ENCODE measurements around the gene NAP1L1.

NAP1L1 gene

GRCh38 chr12:76020731-76021672 is 63.5 kb downstream of the NAP1L1 start:
- DNase-seq (ENCODE audit: low read depth, low spot score) = no peak

DNA sequence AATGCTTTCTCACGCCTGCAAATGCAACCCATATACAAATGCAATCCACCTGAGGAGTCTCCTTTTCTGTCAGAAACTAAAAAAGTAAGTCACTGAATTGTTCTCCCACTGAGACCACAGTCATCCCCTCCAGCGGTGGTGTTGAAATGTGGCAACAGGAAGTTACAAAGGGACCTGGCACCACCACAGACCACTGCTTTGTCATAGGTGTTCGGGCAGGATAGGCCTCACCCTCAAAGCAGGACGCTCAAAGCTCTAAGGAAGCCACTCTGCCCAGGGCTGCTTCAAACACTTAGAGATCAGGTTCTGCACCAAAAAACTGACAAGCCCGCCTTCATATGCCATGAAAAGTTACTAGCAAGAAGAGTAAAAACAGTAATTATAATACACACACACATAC is 64.2 kb downstream of the NAP1L1 start:
- peak; percentile 61 for DNase-seq (ENCODE audit: low read depth, low spot score)

DNA sequence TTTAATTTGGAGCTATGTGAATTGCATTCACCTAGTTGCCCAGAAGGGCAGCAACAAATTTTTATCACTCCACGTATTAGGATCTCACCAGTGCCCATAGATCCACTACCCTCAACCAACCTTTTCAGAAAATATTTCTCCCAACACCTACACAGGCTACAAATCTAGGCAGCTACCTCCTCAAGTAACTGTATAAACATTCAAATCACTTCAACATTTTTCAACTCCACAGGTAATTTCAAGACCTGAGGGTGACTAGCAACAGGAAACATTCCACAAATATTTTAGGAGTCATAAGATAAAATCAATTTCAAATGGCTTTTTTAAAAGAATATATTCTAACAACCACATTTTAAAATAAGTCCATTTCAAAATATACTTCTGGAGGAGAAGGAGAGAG is 65.8 kb downstream of the NAP1L1 start:
- DNase-seq (ENCODE audit: low read depth, low spot score) = no peak

GRCh38 chr12:76018111-76018510 is 66.4 kb downstream of the NAP1L1 start:
- DNase-seq (ENCODE audit: low read depth, low spot score) = peak; percentile 76

DNA sequence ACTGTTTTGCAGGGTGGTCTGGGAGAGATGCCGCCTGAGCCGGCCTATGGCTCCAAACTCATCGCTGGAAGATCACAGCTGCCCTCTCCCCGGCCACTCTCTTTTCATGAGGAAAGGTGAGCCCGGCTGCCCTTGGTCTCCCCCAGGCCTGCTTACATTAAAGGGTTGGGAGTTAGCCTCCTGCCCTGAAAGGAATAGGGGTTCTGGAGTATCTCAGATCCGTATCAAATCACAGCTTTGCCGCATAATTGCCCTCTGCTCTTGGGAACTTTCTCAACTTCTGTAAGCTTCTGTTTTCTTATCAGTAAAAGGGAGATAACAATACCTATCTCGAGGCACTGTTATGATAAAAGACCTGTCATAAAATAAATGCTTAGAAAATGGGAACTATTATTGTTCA is 70.5 kb downstream of the NAP1L1 start:
- peak; percentile 67 for DNase-seq (ENCODE audit: low read depth, low spot score)

GRCh38 chr12:76013603-76014002 is 70.9 kb downstream of the NAP1L1 start:
- no peak for DNase-seq (ENCODE audit: low read depth, low spot score)

DNA sequence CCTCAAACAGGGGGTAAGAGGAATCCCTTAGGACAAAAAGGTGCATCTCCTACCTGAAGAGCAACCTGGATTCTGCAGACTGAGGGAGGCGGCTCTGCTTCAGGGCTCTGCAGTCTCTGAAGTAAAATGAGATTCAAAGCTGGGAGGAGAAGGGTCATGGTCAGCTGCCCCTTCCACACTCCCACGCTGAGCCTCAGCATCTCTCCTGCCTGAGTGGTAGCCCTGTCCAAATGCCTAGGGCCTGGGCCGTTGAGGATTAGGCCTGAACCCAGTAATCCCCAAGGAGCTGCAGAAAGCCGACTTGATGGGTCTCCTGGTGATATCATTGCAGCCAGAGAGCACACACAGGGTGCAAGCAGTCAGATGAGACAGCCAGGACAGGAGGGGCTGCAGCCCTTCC is 71.8 kb downstream of the NAP1L1 start:
- no peak for DNase-seq (ENCODE audit: low read depth, low spot score)

- DNase-seq (ENCODE audit: low read depth, low spot score) = peak; percentile 94
Observed at GRCh38 chr12:76010732-76011458, 73.6 kb downstream of the NAP1L1 start.

DNA sequence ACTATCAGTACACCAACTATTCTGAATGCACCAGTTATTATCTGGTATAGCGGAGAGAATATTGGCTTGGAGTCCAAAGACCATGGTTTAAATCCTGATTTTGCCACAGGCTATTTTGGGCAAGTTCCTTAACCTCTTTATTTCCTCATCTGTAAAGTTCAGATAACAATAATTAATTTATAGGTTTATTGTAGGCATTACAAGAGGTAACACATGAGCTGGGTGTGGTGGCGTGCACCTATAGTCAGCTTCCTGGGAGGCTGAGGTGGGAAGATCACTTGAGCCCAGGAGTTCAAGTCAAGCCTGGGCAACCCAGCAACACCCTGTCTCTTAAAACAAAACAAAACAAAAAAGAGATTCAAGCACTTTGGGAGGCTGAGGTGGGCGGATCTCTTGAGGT is 76.1 kb downstream of the NAP1L1 start:
- no peak for DNase-seq (ENCODE audit: low read depth, low spot score)

DNA sequence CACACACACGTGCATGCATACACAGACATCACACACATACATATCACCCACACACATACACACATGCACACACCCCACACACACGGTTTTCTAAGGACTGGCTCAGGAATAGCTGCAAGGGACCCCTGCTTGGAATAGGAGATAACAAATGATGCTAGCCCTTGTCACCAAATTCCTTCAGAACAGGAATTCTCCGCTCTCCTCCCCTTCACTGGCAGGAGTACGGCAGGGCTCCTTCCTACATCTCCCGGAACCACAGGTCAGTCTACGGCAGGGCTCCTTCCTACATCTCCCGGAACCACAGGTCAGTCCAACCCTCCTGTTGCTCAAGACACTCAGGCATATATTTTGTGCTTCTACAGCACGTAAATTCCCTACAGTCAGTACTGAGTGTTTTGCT is 76.8 kb downstream of the NAP1L1 start:
- DNase-seq (ENCODE audit: low read depth, low spot score) = peak; percentile 48

GRCh38 chr12:76006028-76006925 is 78.2 kb downstream of the NAP1L1 start:
- DNase-seq (ENCODE audit: low read depth, low spot score) = no peak

DNA sequence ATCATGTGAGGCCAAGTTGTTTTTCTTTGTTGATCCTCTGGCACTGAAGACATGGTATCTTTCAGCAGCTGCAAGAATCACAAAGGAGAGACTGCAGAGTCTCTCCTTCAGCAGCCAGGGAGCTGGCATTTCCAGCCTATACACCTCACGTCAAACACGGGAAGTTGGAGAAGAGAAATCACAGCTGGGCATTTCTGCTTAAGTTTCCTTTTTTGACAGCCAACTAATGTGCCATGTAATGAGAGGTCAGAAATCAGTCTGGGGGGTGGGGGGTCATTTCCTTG is 81.2 kb downstream of the NAP1L1 start:
- DNase-seq (ENCODE audit: low read depth, low spot score) = no peak

DNA sequence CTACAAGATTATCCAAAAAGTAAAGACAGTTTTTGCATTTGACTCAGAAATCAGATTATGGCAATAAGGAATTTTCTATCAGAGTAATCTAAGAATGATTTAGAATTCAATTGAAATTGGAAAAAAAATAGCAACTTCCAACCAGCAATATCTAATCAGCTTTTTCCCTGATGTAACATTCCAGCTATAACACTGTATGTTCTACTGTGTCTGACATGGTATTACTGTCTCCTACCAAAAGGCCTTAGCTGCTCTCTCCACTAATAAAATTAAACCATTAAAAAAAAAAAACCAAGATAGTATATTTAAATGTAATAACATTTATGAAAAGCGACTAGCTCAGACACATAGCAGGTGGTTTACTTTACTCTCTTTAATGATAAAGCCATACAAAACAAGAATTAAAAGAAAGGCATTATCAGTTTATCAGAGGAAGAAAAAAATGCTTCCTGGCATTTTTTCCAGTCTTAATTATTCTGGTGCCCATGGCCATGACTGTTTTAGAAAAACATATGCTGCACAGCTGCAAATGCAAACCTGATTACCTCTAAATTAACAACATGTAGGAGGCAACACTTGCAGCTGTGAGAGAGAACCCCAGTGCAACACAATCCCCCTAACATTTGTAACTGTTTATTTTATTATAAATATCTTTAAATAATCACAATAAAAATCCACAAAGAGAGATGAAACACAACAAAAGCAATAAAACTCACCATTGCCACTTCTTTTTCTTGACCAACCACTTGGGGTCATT is 81.7 kb downstream of the NAP1L1 start:
- no peak for DNase-seq (ENCODE audit: low read depth, low spot score)

- DNase-seq (ENCODE audit: low read depth, low spot score) = no peak
Observed at GRCh38 chr12:75998292-75999063, 86.0 kb downstream of the NAP1L1 start.

DNA sequence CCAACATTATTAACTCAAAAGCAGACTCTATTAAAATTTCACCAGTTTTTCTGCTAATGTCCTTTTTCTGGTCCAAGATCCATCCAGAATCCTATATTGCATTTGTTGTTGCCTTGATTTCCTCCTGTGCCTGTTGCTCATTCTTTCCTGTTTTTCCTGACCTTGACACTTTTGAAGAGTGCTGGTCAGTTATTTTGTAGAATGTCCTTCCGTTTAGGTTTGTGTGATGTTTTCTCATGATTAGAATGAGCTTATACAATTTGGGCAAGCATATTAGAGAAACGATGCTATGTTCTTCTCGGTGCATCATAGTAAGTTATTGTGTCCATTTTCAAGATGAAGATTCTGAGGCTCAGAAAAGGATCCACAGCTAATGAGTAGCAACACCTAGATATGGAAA is 86.8 kb downstream of the NAP1L1 start:
- DNase-seq (ENCODE audit: low read depth, low spot score) = no peak

GRCh38 chr12:75996861-75997447 is 87.5 kb downstream of the NAP1L1 start:
- DNase-seq (ENCODE audit: low read depth, low spot score) = no peak

DNA sequence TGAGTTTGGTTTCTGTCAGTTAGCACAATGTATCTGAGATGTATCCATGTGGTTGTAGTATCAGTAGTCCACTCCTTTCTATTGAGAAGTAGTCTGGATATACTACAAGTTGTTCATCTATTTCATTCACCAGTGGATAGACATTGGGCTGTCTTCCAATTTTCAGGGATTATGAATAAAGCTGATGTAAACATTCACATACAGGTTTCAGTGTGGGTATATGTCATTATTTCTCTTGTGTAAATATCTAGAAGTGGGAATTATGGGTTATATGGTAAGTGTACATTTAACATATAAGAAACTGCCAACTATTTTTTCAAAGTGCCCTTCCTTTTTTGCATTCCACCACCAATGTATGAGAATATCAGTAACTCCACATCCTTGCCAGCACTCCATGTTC is 88.8 kb downstream of the NAP1L1 start:
- no peak for DNase-seq (ENCODE audit: low read depth, low spot score)

DNA sequence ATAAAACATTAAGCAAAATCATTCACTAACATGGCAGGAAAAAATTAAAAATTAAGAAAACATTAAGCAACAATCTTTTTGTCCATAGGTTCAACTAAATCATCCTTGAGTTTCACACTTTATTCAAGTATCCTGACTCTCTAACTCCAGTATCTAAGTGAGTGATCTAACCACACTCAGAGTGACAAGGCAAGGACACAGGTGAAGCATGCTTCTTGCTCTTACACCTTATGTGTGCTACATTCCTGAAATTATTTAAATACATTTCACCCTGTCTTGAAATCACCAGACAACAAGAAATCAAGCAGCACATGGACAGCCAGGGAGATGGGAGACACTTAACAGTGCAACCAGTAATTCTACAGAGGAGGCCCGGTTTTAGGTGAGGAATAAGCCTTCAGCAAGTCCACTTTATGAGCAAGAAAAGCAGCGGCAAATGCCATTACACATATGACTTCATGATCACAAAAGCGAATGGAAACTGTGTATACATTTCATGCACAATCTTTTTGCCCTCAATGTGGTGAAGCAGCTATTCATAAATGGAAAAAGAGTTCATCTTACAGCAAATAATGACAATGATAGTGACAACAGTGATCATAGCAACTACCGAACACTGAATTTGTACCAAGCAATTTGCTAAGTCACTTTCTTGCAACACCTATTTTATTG is 90.3 kb downstream of the NAP1L1 start:
- no peak for DNase-seq (ENCODE audit: low read depth, low spot score)

DNA sequence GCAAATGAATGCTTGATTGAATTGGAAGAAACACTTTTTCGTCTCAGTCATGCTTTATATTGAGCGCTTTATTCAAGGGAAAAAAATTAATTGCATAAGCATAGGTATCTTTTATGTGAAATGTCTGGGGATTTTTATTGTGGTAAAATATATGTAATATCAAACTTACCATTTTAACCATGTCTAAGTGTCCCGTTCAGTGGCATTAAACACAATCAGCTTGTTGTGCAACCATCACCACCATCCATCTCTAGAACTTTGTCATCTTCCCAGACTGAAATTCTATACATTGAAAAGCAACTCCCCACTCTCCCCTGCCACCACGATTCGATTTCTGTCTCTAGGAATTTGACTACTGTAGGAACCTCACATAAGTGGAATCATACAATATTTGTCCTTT is 92.7 kb downstream of the NAP1L1 start:
- no peak for DNase-seq (ENCODE audit: low read depth, low spot score)

All from ELF-1 (cell line).